ENCODE results near the gene PCDHA11. TPM values are rescaled to one million over a fixed set of nuclear protein-coding genes. Genes with fewer than 3 reads are reported as not detected.

PCDHA11 gene
- total RNA-seq, 1 donor from 2014 or later: 5.8 TPM

DNA sequence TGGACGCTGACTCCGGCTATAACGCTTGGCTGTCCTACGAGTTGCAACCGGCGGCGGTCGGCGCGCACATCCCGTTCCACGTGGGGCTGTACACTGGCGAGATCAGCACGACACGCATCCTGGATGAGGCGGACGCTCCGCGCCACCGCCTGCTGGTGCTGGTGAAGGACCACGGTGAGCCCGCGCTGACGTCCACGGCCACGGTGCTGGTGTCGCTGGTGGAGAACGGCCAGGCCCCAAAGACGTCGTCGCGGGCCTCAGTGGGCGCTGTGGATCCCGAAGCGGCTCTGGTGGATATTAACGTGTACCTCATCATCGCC is 8.5 kb downstream of the PCDHA11 start:
- H2AFZ ChIP-seq (ENCODE audit: low read depth, low read length): no peak overlapping the region
- H3K36me3 ChIP-seq (ENCODE audit: insufficient read depth, low read length): no peaks in the 10 kb centered on the region
- H3K4me2 ChIP-seq (ENCODE audit: low read length): no peak overlapping the region
- no peaks in the 10 kb centered on the region for H4K20me1 ChIP-seq (ENCODE audit: insufficient read depth, low read length)
- no peaks in the 10 kb centered on the region for H3K4me1 ChIP-seq (ENCODE audit: insufficient read depth, low read length)
- no peak overlapping the region for H3K9ac ChIP-seq (ENCODE audit: low read length)
- no peak overlapping the region for H3K4me3 ChIP-seq (ENCODE audit: insufficient read depth, low read depth, low read length)
- FAIRE-seq (no peak), DNase-seq (ENCODE audit: low read depth) (no peak)
- Mint-ChIP-seq H3K4me1 (ENCODE audit: low read depth, unreplicated experiment) (peaks cover 6% of the 10 kb centered on the region), H3K9me3 (ENCODE audit: unreplicated experiment) (peaks cover 3% of the 10 kb centered on the region), H3K27ac (ENCODE audit: unreplicated experiment) (no peak overlapping the region), H3K27me3 (ENCODE audit: low read depth, unreplicated experiment) (no peaks in the 10 kb centered on the region), H3K4me3 (ENCODE audit: unreplicated experiment) (no peak overlapping the region), H3K36me3 (ENCODE audit: low read depth, unreplicated experiment) (peaks cover 17% of the 10 kb centered on the region)
- peaks cover 15% of the 10 kb centered on the region for H3K9me3 ChIP-seq (ENCODE audit: insufficient read depth, low read depth, low read length)
- no peaks in the 10 kb centered on the region for H3K79me2 ChIP-seq (ENCODE audit: insufficient read depth, low read length)
- TF ChIP-seq EZH2 (IDR thresholded peaks at IDR 0.05; ENCODE audit: insufficient read depth, low read length) (no peak), CTCF (IDR thresholded peaks at IDR 0.05; ENCODE audit: insufficient read depth, low read depth, low read length) (no peak)
- H3K27me3 ChIP-seq (ENCODE audit: insufficient read depth, low read length): no peaks in the 10 kb centered on the region
- no peak overlapping the region for H3K27ac ChIP-seq (ENCODE audit: low read depth, low read length)

DNA sequence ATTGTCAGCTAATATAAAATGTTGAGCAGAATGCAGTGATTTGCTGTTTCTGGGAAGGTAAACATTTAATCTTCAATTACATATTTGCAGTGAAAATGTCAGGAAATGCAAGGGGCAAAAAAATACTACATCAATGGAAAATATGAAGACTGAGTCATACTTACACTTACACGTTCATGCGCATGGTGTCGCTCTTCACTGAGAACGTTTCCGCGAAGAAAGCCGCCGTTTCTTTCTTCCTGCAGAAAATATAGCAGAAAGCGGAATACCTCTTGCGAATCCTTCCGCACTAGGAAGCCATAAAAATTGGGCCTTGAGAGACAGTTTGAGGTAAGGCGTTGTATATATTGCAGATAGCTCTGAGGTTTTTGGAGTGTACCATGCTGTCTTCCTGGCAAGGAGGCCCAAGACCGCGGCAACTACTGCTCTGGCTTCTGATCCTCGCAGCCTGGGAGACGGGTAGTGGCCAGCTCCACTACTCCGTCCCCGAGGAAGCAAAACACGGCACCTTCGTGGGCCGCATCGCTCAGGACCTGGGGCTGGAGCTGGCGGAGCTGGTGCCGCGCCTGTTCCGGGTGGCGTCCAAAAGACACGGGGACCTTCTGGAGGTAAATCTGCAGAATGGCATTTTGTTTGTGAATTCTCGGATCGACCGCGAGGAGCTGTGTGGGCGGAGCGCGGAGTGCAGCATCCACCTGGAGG is 13.3 kb downstream of the PCDHA11 start, which contains the start of gene PCDHA13:
TSS of gene PCDHA13 (plus strand) at position 236 of the 702 bp plus-strand sequence. CDS start at position 381, 145 bp downstream.
- Histone ChIP-seq H3K36me3 (ENCODE audit: insufficient read depth, low read length) (no peaks in the 10 kb centered on the region), H3K79me2 (ENCODE audit: insufficient read depth, low read length) (no peaks in the 10 kb centered on the region), H3K9me3 (ENCODE audit: insufficient read depth, low read depth, low read length) (peaks cover 15% of the 10 kb centered on the region), H2AFZ (ENCODE audit: low read depth, low read length) (no peak within 1 kb of the TSS), H3K27me3 (ENCODE audit: insufficient read depth, low read length) (no peaks in the 10 kb centered on the region), H3K27ac (ENCODE audit: low read depth, low read length) (no peak within 1 kb of the TSS), H4K20me1 (ENCODE audit: insufficient read depth, low read length) (no peaks in the 10 kb centered on the region), H3K4me3 (ENCODE audit: insufficient read depth, low read depth, low read length) (no peak within 1 kb of the TSS), H3K9ac (ENCODE audit: low read length) (no peak within 1 kb of the TSS), H3K4me2 (ENCODE audit: low read length) (no peak within 1 kb of the TSS), H3K4me1 (ENCODE audit: insufficient read depth, low read length) (no peaks in the 10 kb centered on the region)
- no peaks in the 10 kb centered on the region for H3K27me3 Mint-ChIP-seq (ENCODE audit: low read depth, unreplicated experiment)
- peak within 1 kb of the TSS; percentile 80 for H3K4me3 Mint-ChIP-seq (ENCODE audit: unreplicated experiment)
- DNase-seq (ENCODE audit: low read depth): no peak
- no peaks in the 10 kb centered on the region for H3K4me1 Mint-ChIP-seq (ENCODE audit: low read depth, unreplicated experiment)
- FAIRE-seq: no peak
- TF ChIP-seq EZH2 (IDR thresholded peaks at IDR 0.05; ENCODE audit: insufficient read depth, low read length): no peak
- TF ChIP-seq CTCF (IDR thresholded peaks at IDR 0.05; ENCODE audit: insufficient read depth, low read depth, low read length): no peak
- H3K27ac Mint-ChIP-seq (ENCODE audit: unreplicated experiment): no peak within 1 kb of the TSS
- H3K36me3 Mint-ChIP-seq (ENCODE audit: low read depth, unreplicated experiment): peaks cover 18% of the 10 kb centered on the region
- H3K9me3 Mint-ChIP-seq (ENCODE audit: unreplicated experiment): peaks cover 6% of the 10 kb centered on the region

DNA sequence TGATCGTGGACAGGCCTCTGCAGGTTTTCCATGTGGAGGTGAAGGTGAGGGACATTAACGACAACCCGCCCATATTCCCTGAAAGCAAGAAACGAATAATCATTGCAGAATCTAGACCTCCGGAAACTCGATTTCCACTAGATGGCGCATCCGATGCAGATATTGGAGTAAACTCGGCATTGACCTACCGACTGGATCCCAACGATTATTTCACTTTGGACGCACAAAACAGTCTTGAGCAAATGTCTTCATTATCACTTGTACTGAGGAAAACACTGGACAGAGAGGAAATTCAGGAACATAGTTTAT is 13.8 kb downstream of the PCDHA11 start:
- DNase-seq (ENCODE audit: low read depth) (no peak), FAIRE-seq (no peak)
- H3K4me1 Mint-ChIP-seq (ENCODE audit: low read depth, unreplicated experiment): no peaks in the 10 kb centered on the region
- peaks cover 11% of the 10 kb centered on the region for H3K9me3 ChIP-seq (ENCODE audit: insufficient read depth, low read depth, low read length)
- no peak overlapping the region for H3K9ac ChIP-seq (ENCODE audit: low read length)
- H3K36me3 ChIP-seq (ENCODE audit: insufficient read depth, low read length): no peaks in the 10 kb centered on the region
- no peaks in the 10 kb centered on the region for H3K4me1 ChIP-seq (ENCODE audit: insufficient read depth, low read length)
- H3K27me3 Mint-ChIP-seq (ENCODE audit: low read depth, unreplicated experiment): no peaks in the 10 kb centered on the region
- H3K27ac ChIP-seq (ENCODE audit: low read depth, low read length): no peak overlapping the region
- no peaks in the 10 kb centered on the region for H3K27me3 ChIP-seq (ENCODE audit: insufficient read depth, low read length)
- TF ChIP-seq EZH2 (IDR thresholded peaks at IDR 0.05; ENCODE audit: insufficient read depth, low read length) (no peak), CTCF (IDR thresholded peaks at IDR 0.05; ENCODE audit: insufficient read depth, low read depth, low read length) (peak; percentile 3)
- peaks cover 18% of the 10 kb centered on the region for H3K36me3 Mint-ChIP-seq (ENCODE audit: low read depth, unreplicated experiment)
- no peak overlapping the region for H3K27ac Mint-ChIP-seq (ENCODE audit: unreplicated experiment)
- no peak overlapping the region for H3K4me2 ChIP-seq (ENCODE audit: low read length)
- H3K9me3 Mint-ChIP-seq (ENCODE audit: unreplicated experiment): peaks cover 6% of the 10 kb centered on the region
- H3K4me3 Mint-ChIP-seq (ENCODE audit: unreplicated experiment): peak overlapping the region; percentile 80
- no peak overlapping the region for H3K4me3 ChIP-seq (ENCODE audit: insufficient read depth, low read depth, low read length)
- H3K79me2 ChIP-seq (ENCODE audit: insufficient read depth, low read length): no peaks in the 10 kb centered on the region
- H4K20me1 ChIP-seq (ENCODE audit: insufficient read depth, low read length): no peaks in the 10 kb centered on the region
- no peak overlapping the region for H2AFZ ChIP-seq (ENCODE audit: low read depth, low read length)
